IMR-90 (cell line): ENCODE measurements around the gene GADD45A. TPM values are rescaled to one million over a fixed set of nuclear protein-coding genes. Genes with fewer than 3 reads are reported as not detected.

Experiments
- ATAC-seq: fragments of 200-7000 bp; cut with Tn5 transposase; 2 replicates; pipeline ENCODE4 v1.9.1; 2020; ENCODE audit warnings: low read depth, mild to moderate bottlenecking, moderate library complexity
- BruUV-seq: library from RNA; stranded (reverse); fragments of 400-500 nt; replicated peaks from 2 replicates; lab custom pipeline; 2021; lab: Mats Ljungman, UMichigan
- CTCF ChIA-PET: fragments of 300-600 bp; formaldehyde crosslinking; extraction: SDS; loops from one replicate; lab custom pipeline; 2021; ENCODE audit warnings: antibody characterized with exemption; lab: Yijun Ruan, JAX
- POLR2A ChIA-PET: fragments of 300-600 bp; sonication (Branson Sonifier 250); formaldehyde crosslinking; loops from one replicate; lab custom pipeline; 2022; ENCODE audit warnings: antibody characterized with exemption; ENCODE audit not compliant: unreplicated experiment; lab: Charles Lee
- DNase-seq: peaks from one replicate; pipeline ENCODE4 v3.0.0; 2013
- H2AFZ ChIP-seq: replicated peaks from 2 replicates; pipeline ENCODE3; 2013; ENCODE audit warnings: low read length, mild to moderate bottlenecking; ENCODE audit not compliant: poor library complexity
- H2AK5ac ChIP-seq: 2 replicates; pipeline ENCODE4 v1.6.1; 2013; ENCODE audit warnings: low read depth, low read length, inconsistent platforms
- H2AK9ac ChIP-seq: replicated peaks from 2 replicates; pipeline ENCODE3; 2013; ENCODE audit warnings: mild to moderate bottlenecking, low read depth, low read length, moderate library complexity; ENCODE audit not compliant: poor library complexity
- H2BK120ac ChIP-seq: 2 replicates; pipeline ENCODE4 v1.6.1; 2013; ENCODE audit warnings: low read depth, low read length, inconsistent platforms
- H2BK15ac ChIP-seq: 3 replicates; pipeline ENCODE4 v1.6.1; 2013; ENCODE audit warnings: low read depth, low read length, inconsistent platforms
- H2BK20ac ChIP-seq: 2 replicates; pipeline ENCODE4 v1.6.1; 2013; ENCODE audit warnings: low read depth, mild to moderate bottlenecking, inconsistent platforms, low read length, moderate library complexity
- H2BK5ac ChIP-seq: 2 replicates; pipeline ENCODE4 v1.6.1; 2013; ENCODE audit warnings: mild to moderate bottlenecking, low read depth, low read length, inconsistent platforms; ENCODE audit not compliant: poor library complexity, severe bottlenecking
- H3K14ac ChIP-seq: replicated peaks from 2 replicates; pipeline ENCODE4 v1.6.1; 2013; ENCODE audit warnings: low read depth, low read length, inconsistent platforms
- H3K18ac ChIP-seq: 2 replicates; pipeline ENCODE4 v1.6.1; 2013; ENCODE audit warnings: low read depth, low read length, control low read depth
- H3K23ac ChIP-seq: 2 replicates; pipeline ENCODE4 v1.6.1; 2013; ENCODE audit warnings: low read depth, low read length, inconsistent platforms
- H3K27ac ChIP-seq: 2 replicates; pipeline ENCODE4 v1.5.1; 2013; ENCODE audit warnings: mild to moderate bottlenecking, control low read depth, low read length; ENCODE audit not compliant: insufficient read depth
- H3K27me3 ChIP-seq: 2 replicates; pipeline ENCODE4 v1.6.1; 2013; ENCODE audit warnings: low read length; ENCODE audit not compliant: control insufficient read depth, insufficient read depth
- H3K36me3 ChIP-seq: 2 replicates; pipeline ENCODE4 v1.6.1; 2013; ENCODE audit warnings: low read length, mixed read lengths; ENCODE audit not compliant: control insufficient read depth, insufficient read depth
- H3K4ac ChIP-seq: 2 replicates; pipeline ENCODE4 v1.6.1; 2013; ENCODE audit warnings: low read depth, low read length, inconsistent platforms
- H3K4me1 ChIP-seq: 2 replicates; pipeline ENCODE4 v1.6.1; 2013; ENCODE audit warnings: low read length, mixed read lengths; ENCODE audit not compliant: control insufficient read depth, insufficient read depth
- H3K4me2 ChIP-seq: 2 replicates; pipeline ENCODE4 v1.6.1; 2013; ENCODE audit warnings: low read depth, mild to moderate bottlenecking, control low read depth, low read length, moderate library complexity
- H3K4me3 ChIP-seq: 2 replicates; pipeline ENCODE4 v1.5.1; 2013; ENCODE audit warnings: low read depth, mild to moderate bottlenecking, control low read depth, low read length, moderate library complexity; ENCODE audit not compliant: insufficient read depth
- H3K56ac ChIP-seq: 2 replicates; pipeline ENCODE4 v1.6.1; 2013; ENCODE audit warnings: low read length, inconsistent platforms; ENCODE audit not compliant: insufficient read depth; ENCODE audit errors: extremely low read depth
- H3K79me1 ChIP-seq, 2 experiments: 2 replicates each; pipeline ENCODE4 v1.6.1; 2013; ENCODE audit warnings: low read length in 2 of 2, inconsistent platforms in 1 of 2, low read depth in 1 of 2
- H3K9ac ChIP-seq: 2 replicates; pipeline ENCODE4 v1.6.1; 2013; ENCODE audit warnings: low read depth, low read length, control low read depth
- H3K9me1 ChIP-seq: 2 replicates; pipeline ENCODE4 v1.6.1; 2013; ENCODE audit warnings: low read length, inconsistent platforms; ENCODE audit not compliant: insufficient read depth
- H3K9me3 ChIP-seq: 2 replicates; pipeline ENCODE4 v1.6.1; 2013; ENCODE audit warnings: low read length; ENCODE audit not compliant: control insufficient read depth, insufficient read depth
- H4K20me1 ChIP-seq: 2 replicates; pipeline ENCODE4 v1.6.1; 2013; ENCODE audit warnings: low read length, inconsistent platforms; ENCODE audit not compliant: insufficient read depth
- H4K5ac ChIP-seq: 2 replicates; pipeline ENCODE4 v1.6.1; 2013; ENCODE audit warnings: mild to moderate bottlenecking, low read depth, low read length, control low read depth
- H4K8ac ChIP-seq, 2 experiments: 2 replicates each; pipeline ENCODE4 v1.6.1; 2013; ENCODE audit warnings: low read depth in 2 of 2, low read length in 2 of 2, control low read depth in 1 of 2, inconsistent platforms in 1 of 2
- H4K91ac ChIP-seq: 2 replicates; pipeline ENCODE4 v1.6.1; 2013; ENCODE audit warnings: low read depth, low read length, inconsistent platforms; ENCODE audit not compliant: insufficient read depth
- CHD1 ChIP-seq: IDR thresholded peaks from 2 replicates; pipeline ENCODE4 v1.6.1; 2012; ENCODE audit warnings: low read depth, low read length, improper control_type of control experiment
- FOS ChIP-seq: fragments of 150-350 bp; IDR thresholded peaks from 2 replicates; pipeline ENCODE4 v1.6.1; 2016; ENCODE audit warnings: low read depth, low read length
- NFE2L2 ChIP-seq: fragments of 150-350 bp; IDR thresholded peaks from 2 replicates; pipeline ENCODE4 v1.6.1; 2016; ENCODE audit warnings: low read depth, mild to moderate bottlenecking, low read length
- POLR2A ChIP-seq: IDR thresholded peaks from 2 replicates; pipeline ENCODE4 v1.6.1; 2012; ENCODE audit warnings: mild to moderate bottlenecking, low read depth, low read length
- RAD21 ChIP-seq: IDR thresholded peaks from 2 replicates; pipeline ENCODE4 v1.6.1; 2012; ENCODE audit warnings: low read length, improper control_type of control experiment
- WGBS, 2 experiments: methylation state at CpG; one replicate each; pipeline versions ENCODE4 v1.1.5 to v1.1.7; 2013; ENCODE audit warnings: missing lambda C conversion rate in 2 of 2; ENCODE audit not compliant: insufficient read length in 1 of 2; ENCODE audit errors: extremely low coverage in 2 of 2; 5-methylcytosine and 5-hydroxymethylcytosine counted together
- dilution Hi-C: fragments of 300-500 bp; cut with HindIII; formaldehyde crosslinking; loops from one replicate; pipeline ENCODE4 v1.14.3; 2018; ENCODE audit warnings: low sequenced_read_pairs; ENCODE audit not compliant: unreplicated experiment
- in situ Hi-C: fragments of 300-500 bp; cut with MboI; formaldehyde crosslinking; loops from 3 replicates; pipeline ENCODE4 v1.14.3; 2019; ENCODE audit warnings: low sequenced_read_pairs, inconsistent platforms, mixed read lengths
- intact Hi-C: fragments of 100-400 bp; cut with micrococcal nuclease; formaldehyde crosslinking; loops from 2 replicates; pipeline ENCODE4 v1.10.0; 2022
- polyA plus RNA-seq, 3 experiments: library from polyadenylated mRNA; depleted of rRNA; stranded (reverse); fragments of >200 nt; gene quantifications; 2 replicates each; pipeline ENCODE4 v1.2.3, GENCODE V29; 2012; ENCODE audit warnings: low replicate concordance in 1 of 3
- total RNA-seq: library from RNA; depleted of rRNA; stranded (reverse); fragments of >200 nt; gene quantifications from 2 replicates; pipeline ENCODE4 v1.2.3, GENCODE V29; 2012
- TF ChIP-seq, protein P1 (sequence below): conservative IDR thresholded peaks from 2 replicates; pipeline ENCODE4 v1.5.1; 2012; ENCODE audit warnings: mild to moderate bottlenecking, low read depth, low read length, improper control_type of control experiment

Gene GADD45A
- total and polyA plus RNA-seq, 2 of the 4 experiments (the other 2 are of a cell fraction): 10.9 to 114 TPM

DNA sequence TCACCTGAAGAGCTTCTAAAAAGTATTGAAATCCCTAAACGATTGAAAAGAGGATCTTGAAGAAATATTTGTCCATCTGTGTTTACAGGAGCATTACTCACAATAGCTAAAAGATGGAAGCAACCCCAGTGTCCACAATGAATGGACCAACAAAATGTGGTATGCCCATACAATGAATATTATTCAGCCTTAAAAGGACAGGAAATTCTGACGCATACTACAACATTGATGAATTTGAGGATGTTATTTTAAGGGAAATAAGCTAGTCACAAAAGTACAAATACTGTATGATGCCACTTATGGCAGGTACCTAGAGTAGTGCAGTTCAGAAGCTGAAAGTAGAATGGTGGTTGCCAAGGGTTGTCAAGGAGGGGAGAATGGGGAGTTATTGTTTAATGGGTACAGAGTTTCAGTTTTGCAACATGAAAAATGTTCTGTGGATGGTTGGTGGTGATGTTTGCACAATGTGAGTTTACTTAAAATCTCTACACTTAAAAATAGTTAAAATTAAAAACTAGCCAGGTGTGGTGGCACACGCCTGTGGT is 37.1 kb upstream of the GADD45A start:
- no peak overlapping the region for H3K4me2 ChIP-seq
- no peaks in the 10 kb centered on the region for H3K9me3 ChIP-seq
- H3K4me1 ChIP-seq: peaks cover 18% of the 10 kb centered on the region
- ChIA-PET CTCF (interaction anchor here (0.6 to 2.4 kb wide), 4 partner anchors 12 to 86 kb away, joined by 3 to 6 read pairs (median 4); no protein-coding TSS in a partner anchor), POLR2A (no interaction called here)
- intact Hi-C loops: no loop called here
- H3K27me3 ChIP-seq: no peaks in the 10 kb centered on the region
- no peaks in the 10 kb centered on the region for H3K79me1 ChIP-seq
- no peak overlapping the region for H4K91ac ChIP-seq
- no peak overlapping the region for H4K8ac ChIP-seq
- H3K18ac ChIP-seq: no peak overlapping the region
- in situ Hi-C loops: no loop called here
- H2BK120ac ChIP-seq: no peak overlapping the region
- H3K9ac ChIP-seq: no peak overlapping the region
- no peaks in the 10 kb centered on the region for H3K36me3 ChIP-seq
- H3K56ac ChIP-seq: no peak overlapping the region
- no peak overlapping the region for H3K4me3 ChIP-seq
- H4K20me1 ChIP-seq: no peaks in the 10 kb centered on the region
- H3K27ac ChIP-seq: no peak overlapping the region
- H4K5ac ChIP-seq: no peak overlapping the region
- ATAC-seq (no peak), DNase-seq (no peak)
- H3K9me1 ChIP-seq: peaks cover 5% of the 10 kb centered on the region; the same call in 1 of the 2 replicates
- no peak overlapping the region for H2BK20ac ChIP-seq
- no CpG with 5 or more reads among the region's 3 CpGs for WGBS, 2 experiments
- H2BK5ac ChIP-seq: no peak overlapping the region
- no TSS peak for BruUV-seq
- no peak overlapping the region for H2AK5ac ChIP-seq
- H3K14ac ChIP-seq: no peak overlapping the region
- H2BK15ac ChIP-seq: no peak overlapping the region
- no peak overlapping the region for H2AFZ ChIP-seq
- no peak overlapping the region for H2AK9ac ChIP-seq
- dilution Hi-C loops: no loop called here
- no peak overlapping the region for H3K4ac ChIP-seq
- no peak overlapping the region for H3K23ac ChIP-seq
- TF ChIP-seq RAD21 (no peak), FOS (no peak), POLR2A (no peak), CHD1 (no peak), NFE2L2 (no peak)
- TF ChIP-seq, protein P1, sequence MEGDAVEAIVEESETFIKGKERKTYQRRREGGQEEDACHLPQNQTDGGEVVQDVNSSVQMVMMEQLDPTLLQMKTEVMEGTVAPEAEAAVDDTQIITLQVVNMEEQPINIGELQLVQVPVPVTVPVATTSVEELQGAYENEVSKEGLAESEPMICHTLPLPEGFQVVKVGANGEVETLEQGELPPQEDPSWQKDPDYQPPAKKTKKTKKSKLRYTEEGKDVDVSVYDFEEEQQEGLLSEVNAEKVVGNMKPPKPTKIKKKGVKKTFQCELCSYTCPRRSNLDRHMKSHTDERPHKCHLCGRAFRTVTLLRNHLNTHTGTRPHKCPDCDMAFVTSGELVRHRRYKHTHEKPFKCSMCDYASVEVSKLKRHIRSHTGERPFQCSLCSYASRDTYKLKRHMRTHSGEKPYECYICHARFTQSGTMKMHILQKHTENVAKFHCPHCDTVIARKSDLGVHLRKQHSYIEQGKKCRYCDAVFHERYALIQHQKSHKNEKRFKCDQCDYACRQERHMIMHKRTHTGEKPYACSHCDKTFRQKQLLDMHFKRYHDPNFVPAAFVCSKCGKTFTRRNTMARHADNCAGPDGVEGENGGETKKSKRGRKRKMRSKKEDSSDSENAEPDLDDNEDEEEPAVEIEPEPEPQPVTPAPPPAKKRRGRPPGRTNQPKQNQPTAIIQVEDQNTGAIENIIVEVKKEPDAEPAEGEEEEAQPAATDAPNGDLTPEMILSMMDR: no peak
